ENCODE measurements around the gene MGAT4B. TPM values are rescaled to one million over a fixed set of nuclear protein-coding genes. Genes with fewer than 3 reads are reported as not detected.

The MGAT4B gene
- total and polyA plus RNA-seq, 2 of the 13 experiments (the other 11 are each of a cell fraction or from before 2014, with no cell fraction given) = 93.5 to 130 TPM

GRCh38 chr5:179795049-179795862, 11.4 kb downstream of the MGAT4B start (continued):
- TF ChIP-seq SNAPC4 (CRISPR knock-in tag; IDR thresholded peaks at IDR 0.05) (no peak), ZNF879 (CRISPR knock-in tag; IDR thresholded peaks at IDR 0.05) (no peak), ZNF790 (CRISPR knock-in tag; IDR thresholded peaks at IDR 0.05; ENCODE audit: borderline replicate concordance) (no peak), ZNF33A (CRISPR knock-in tag; IDR thresholded peaks at IDR 0.05; ENCODE audit: borderline replicate concordance) (no peak), ZNF614 (CRISPR knock-in tag; IDR thresholded peaks at IDR 0.05; ENCODE audit: borderline replicate concordance) (no peak), SNRNP70 (IDR thresholded peaks at IDR 0.05; ENCODE audit: low read depth, low read length) (no peak), IRF2 (CRISPR knock-in tag; IDR thresholded peaks at IDR 0.05) (no peak), ZNF615 (CRISPR knock-in tag; IDR thresholded peaks at IDR 0.05; ENCODE audit: borderline replicate concordance) (no peak), ZNF121 (CRISPR knock-in tag; IDR thresholded peaks at IDR 0.05) (peak; percentile 67; the same call in 1 of the 2 replicates), ZSCAN20 (CRISPR knock-in tag; IDR thresholded peaks at IDR 0.05; ENCODE audit: borderline replicate concordance) (no peak), ZNF674 (CRISPR knock-in tag; IDR thresholded peaks at IDR 0.05; ENCODE audit: low read depth) (0 out of 2 replicates have a peak, but pooled peaks have one; percentile 20), ZNF557 (CRISPR knock-in tag; IDR thresholded peaks at IDR 0.05) (no peak), ZNF75D (CRISPR knock-in tag; IDR thresholded peaks at IDR 0.05; ENCODE audit: borderline replicate concordance) (no peak), ZNF678 (CRISPR knock-in tag; IDR thresholded peaks at IDR 0.05) (no peak), SRSF9 (IDR thresholded peaks at IDR 0.05; ENCODE audit: borderline replicate concordance, insufficient read depth, low read depth, low read length, poor library complexity, severe bottlenecking) (no peak), REL (CRISPR knock-in tag; conservative IDR thresholded peaks at IDR 0.05) (no peak), ZSCAN29 (CRISPR knock-in tag; conservative IDR thresholded peaks at IDR 0.05) (no peak)
- TF ChIP-seq, protein P1, sequence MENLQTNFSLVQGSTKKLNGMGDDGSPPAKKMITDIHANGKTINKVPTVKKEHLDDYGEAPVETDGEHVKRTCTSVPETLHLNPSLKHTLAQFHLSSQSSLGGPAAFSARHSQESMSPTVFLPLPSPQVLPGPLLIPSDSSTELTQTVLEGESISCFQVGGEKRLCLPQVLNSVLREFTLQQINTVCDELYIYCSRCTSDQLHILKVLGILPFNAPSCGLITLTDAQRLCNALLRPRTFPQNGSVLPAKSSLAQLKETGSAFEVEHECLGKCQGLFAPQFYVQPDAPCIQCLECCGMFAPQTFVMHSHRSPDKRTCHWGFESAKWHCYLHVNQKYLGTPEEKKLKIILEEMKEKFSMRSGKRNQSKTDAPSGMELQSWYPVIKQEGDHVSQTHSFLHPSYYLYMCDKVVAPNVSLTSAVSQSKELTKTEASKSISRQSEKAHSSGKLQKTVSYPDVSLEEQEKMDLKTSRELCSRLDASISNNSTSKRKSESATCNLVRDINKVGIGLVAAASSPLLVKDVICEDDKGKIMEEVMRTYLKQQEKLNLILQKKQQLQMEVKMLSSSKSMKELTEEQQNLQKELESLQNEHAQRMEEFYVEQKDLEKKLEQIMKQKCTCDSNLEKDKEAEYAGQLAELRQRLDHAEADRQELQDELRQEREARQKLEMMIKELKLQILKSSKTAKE (CRISPR knock-in tag; IDR thresholded peaks at IDR 0.05; ENCODE audit: borderline replicate concordance) = no peak
- TF ChIP-seq, protein P2, sequence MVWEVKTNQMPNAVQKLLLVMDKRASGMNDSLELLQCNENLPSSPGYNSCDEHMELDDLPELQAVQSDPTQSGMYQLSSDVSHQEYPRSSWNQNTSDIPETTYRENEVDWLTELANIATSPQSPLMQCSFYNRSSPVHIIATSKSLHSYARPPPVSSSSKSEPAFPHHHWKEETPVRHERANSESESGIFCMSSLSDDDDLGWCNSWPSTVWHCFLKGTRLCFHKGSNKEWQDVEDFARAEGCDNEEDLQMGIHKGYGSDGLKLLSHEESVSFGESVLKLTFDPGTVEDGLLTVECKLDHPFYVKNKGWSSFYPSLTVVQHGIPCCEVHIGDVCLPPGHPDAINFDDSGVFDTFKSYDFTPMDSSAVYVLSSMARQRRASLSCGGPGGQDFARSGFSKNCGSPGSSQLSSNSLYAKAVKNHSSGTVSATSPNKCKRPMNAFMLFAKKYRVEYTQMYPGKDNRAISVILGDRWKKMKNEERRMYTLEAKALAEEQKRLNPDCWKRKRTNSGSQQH (CRISPR knock-in tag; IDR thresholded peaks at IDR 0.05; ENCODE audit: low read depth) = no peak

Measured in HepG2 (cell line).